Measurements from ENCODE around the gene SUSD4.
"Not testable (repeated sequence)": the region's sequence is repeated elsewhere in the genome, so short reads cannot be mapped to it uniquely, and the experiment has no call there.

SUSD4 gene

GRCh38 chr1:223283697-223284096 lies 80.3 kb downstream of the SUSD4 start:
- DNase-seq: not testable (repeated sequence)

- not testable (repeated sequence) for DNase-seq
Measured at GRCh38 chr1:223278311-223278710, 85.7 kb downstream of the SUSD4 start.

- DNase-seq: no peak
Measured at GRCh38 chr1:223276029-223276428, 87.9 kb downstream of the SUSD4 start.

- no peak for DNase-seq
Measured at GRCh38 chr1:223273511-223273910, 90.5 kb downstream of the SUSD4 start.

- DNase-seq: no peak
Measured at GRCh38 chr1:223271085-223271781, 92.7 kb downstream of the SUSD4 start.

GRCh38 chr1:223270155-223270554 lies 93.8 kb downstream of the SUSD4 start:
- DNase-seq: no peak

GRCh38 chr1:223269006-223269405 lies 95.0 kb downstream of the SUSD4 start:
- DNase-seq: no peak

- DNase-seq: no peak
Measured at GRCh38 chr1:223266632-223267172, 97.3 kb downstream of the SUSD4 start.

- DNase-seq: no peak
Measured at GRCh38 chr1:223264983-223265908, 98.7 kb downstream of the SUSD4 start.

- no peak for DNase-seq
Measured at GRCh38 chr1:223264529-223264928, 99.4 kb downstream of the SUSD4 start.

GRCh38 chr1:223261914-223262313 lies 102.1 kb downstream of the SUSD4 start:
- no peak for DNase-seq

- no peak for DNase-seq
Measured at GRCh38 chr1:223260712-223261111, 103.3 kb downstream of the SUSD4 start.

GRCh38 chr1:223259462-223259861 lies 104.5 kb downstream of the SUSD4 start:
- DNase-seq: no peak

GRCh38 chr1:223258751-223259198 lies 105.2 kb downstream of the SUSD4 start:
- no peak for DNase-seq

- no peak for DNase-seq
Measured at GRCh38 chr1:223257856-223258550, 106.0 kb downstream of the SUSD4 start.

GRCh38 chr1:223256034-223256433 lies 107.9 kb downstream of the SUSD4 start:
- no peak for DNase-seq

- no peak for DNase-seq
Measured at GRCh38 chr1:223253916-223254315, 110.1 kb downstream of the SUSD4 start.

GRCh38 chr1:223251387-223251786 lies 112.6 kb downstream of the SUSD4 start:
- not testable (repeated sequence) for DNase-seq

GRCh38 chr1:223250632-223251015 lies 113.4 kb downstream of the SUSD4 start:
- no peak for DNase-seq

- DNase-seq: no peak
Measured at GRCh38 chr1:223249854-223250631, 113.9 kb downstream of the SUSD4 start.

GRCh38 chr1:223248770-223249140 lies 115.2 kb downstream of the SUSD4 start:
- no peak for DNase-seq

All from right hindlimb (tissue), 1 donor.